ENCODE results near the gene TACR1.

The TACR1 gene

DNA sequence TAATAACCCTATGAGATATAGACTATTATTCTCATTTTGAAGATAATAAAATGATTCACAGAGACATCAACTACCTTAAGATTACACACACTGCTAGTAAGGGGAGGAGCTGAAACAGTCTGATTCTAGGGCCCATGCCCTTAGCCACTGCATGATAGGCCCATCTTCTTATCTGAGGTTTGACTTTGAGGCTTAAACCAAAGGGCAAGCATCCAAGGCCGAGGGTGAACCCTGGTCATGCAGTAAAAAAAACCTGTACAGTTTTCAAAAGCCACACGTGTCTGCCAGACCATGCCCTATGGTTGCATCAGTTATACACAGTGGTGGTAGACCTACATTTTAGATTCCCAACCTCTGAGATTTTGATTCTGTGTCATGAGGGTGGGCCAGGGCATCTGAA, 196.0 kb downstream of the TACR1 start:
- Histone ChIP-seq H3K9me3 (replicated peaks; ENCODE audit: low read length) (no peaks in the 10 kb centered on the region), H3K27me3 (ENCODE audit: control insufficient read depth, insufficient read depth, low read length) (no peaks in the 10 kb centered on the region), H3K4me2 (ENCODE audit: low read length) (no peak overlapping the region), H3K9ac (ENCODE audit: low read depth, low read length) (no peak overlapping the region), H3K36me3 (ENCODE audit: insufficient read depth, low read length) (no peaks in the 10 kb centered on the region), H3K4me3 (ENCODE audit: low read length) (no peak overlapping the region), H3K4me1 (ENCODE audit: control insufficient read depth, insufficient read depth, low read length) (no peaks in the 10 kb centered on the region)

- H3K4me3 ChIP-seq (ENCODE audit: low read length): no peak overlapping the region
- no peak overlapping the region for H3K4me2 ChIP-seq (ENCODE audit: low read length)
- H3K9ac ChIP-seq (ENCODE audit: low read depth, low read length): no peak overlapping the region
- H3K27me3 ChIP-seq (ENCODE audit: control insufficient read depth, insufficient read depth, low read length): no peaks in the 10 kb centered on the region
- no peaks in the 10 kb centered on the region for H3K4me1 ChIP-seq (ENCODE audit: control insufficient read depth, insufficient read depth, low read length)
- no peaks in the 10 kb centered on the region for H3K36me3 ChIP-seq (ENCODE audit: insufficient read depth, low read length)
- H3K9me3 ChIP-seq (replicated peaks; ENCODE audit: low read length): no peaks in the 10 kb centered on the region
Observed at GRCh38 chr2:75002007-75002406, 197.3 kb downstream of the TACR1 start.

- H3K27me3 ChIP-seq (ENCODE audit: control insufficient read depth, insufficient read depth, low read length): no peaks in the 10 kb centered on the region
- no peak overlapping the region for H3K9ac ChIP-seq (ENCODE audit: low read depth, low read length)
- no peaks in the 10 kb centered on the region for H3K36me3 ChIP-seq (ENCODE audit: insufficient read depth, low read length)
- no peak overlapping the region for H3K4me2 ChIP-seq (ENCODE audit: low read length)
- no peaks in the 10 kb centered on the region for H3K9me3 ChIP-seq (replicated peaks; ENCODE audit: low read length)
- H3K4me1 ChIP-seq (ENCODE audit: control insufficient read depth, insufficient read depth, low read length): no peaks in the 10 kb centered on the region
- H3K4me3 ChIP-seq (ENCODE audit: low read length): no peak overlapping the region
Observed at GRCh38 chr2:74999468-74999867, 199.9 kb downstream of the TACR1 start.

Small RNA genes lying within 50 kb of the gene (small RNA-seq; reads per million reads assigned to genes)
- gene MIR5000: 0.63 reads per million
